GM12801 (cell line): ENCODE data around the gene PRMT5.

Source experiments
- TF ChIP-seq, protein P1 (sequence below): IDR thresholded peaks from one replicate; pipeline ENCODE4 v1.5.1; 2011; ENCODE audit warnings: control low read depth; ENCODE audit not compliant: insufficient read length; ENCODE audit errors: extremely low read depth

PRMT5 gene

DNA sequence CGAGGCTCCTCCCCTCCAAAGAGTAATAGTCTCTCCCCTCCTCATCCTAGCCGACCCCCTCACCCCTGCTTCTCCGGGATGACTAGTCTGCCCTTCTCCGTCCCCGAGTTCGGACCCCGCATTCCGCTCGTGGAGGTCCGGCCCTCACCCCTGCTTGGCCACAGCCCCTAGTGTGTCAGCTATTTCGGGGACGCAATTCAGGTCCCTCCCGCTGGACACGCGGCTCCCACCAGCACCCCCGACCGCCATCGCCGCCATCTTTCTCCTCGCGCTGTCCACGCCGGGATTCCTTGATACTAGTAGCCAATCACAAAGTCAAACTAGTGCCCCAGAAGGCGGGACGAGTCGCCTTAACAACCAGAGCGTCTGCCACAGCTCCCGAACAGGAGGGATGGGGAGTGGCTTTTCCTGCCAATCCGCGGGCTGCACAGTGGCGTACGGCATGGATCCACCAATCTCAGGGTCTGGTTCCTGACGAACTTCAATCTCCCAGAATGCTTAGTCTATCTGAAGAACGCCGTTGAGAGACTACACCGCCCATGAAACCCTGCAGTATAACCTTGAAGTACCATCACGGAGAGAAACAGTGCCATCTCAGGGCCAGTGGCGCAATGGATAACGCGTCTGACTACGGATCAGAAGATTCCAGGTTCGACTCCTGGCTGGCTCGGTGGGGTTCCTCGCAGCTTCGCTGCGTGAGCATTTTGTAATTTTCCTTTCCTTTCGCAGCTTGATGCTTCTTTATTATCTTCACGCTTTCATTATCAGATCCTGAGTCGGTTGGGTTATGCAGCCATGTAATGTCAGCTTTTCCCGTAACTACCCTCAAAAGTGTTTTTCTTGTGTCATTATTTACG lies at the start of gene PRMT5:
PRMT5 (minus strand) TSS at position 273 of the 857 bp plus-strand sequence; CDS start at position 258, 15 bp downstream.
- TF ChIP-seq, protein P1, sequence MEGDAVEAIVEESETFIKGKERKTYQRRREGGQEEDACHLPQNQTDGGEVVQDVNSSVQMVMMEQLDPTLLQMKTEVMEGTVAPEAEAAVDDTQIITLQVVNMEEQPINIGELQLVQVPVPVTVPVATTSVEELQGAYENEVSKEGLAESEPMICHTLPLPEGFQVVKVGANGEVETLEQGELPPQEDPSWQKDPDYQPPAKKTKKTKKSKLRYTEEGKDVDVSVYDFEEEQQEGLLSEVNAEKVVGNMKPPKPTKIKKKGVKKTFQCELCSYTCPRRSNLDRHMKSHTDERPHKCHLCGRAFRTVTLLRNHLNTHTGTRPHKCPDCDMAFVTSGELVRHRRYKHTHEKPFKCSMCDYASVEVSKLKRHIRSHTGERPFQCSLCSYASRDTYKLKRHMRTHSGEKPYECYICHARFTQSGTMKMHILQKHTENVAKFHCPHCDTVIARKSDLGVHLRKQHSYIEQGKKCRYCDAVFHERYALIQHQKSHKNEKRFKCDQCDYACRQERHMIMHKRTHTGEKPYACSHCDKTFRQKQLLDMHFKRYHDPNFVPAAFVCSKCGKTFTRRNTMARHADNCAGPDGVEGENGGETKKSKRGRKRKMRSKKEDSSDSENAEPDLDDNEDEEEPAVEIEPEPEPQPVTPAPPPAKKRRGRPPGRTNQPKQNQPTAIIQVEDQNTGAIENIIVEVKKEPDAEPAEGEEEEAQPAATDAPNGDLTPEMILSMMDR = no peak

DNA sequence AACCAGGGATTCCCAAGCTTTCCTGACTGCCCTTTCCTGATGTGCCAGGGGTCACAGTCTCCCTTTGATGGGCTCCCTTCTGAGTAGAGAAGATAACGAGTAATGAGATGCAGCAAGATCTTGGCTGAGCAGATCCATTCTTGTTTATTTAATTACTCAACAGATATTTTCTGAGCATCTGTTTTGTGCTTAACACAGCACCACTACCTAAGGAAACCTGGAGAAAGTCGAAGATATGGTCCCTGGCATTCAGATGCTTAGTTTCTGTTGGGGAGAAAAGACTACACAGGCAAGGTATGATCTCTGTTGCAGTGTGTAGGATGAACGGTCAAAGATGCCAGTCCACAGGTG lies 49.3 kb upstream of the PRMT5 start:
- TF ChIP-seq, protein P1 = no peak

DNA sequence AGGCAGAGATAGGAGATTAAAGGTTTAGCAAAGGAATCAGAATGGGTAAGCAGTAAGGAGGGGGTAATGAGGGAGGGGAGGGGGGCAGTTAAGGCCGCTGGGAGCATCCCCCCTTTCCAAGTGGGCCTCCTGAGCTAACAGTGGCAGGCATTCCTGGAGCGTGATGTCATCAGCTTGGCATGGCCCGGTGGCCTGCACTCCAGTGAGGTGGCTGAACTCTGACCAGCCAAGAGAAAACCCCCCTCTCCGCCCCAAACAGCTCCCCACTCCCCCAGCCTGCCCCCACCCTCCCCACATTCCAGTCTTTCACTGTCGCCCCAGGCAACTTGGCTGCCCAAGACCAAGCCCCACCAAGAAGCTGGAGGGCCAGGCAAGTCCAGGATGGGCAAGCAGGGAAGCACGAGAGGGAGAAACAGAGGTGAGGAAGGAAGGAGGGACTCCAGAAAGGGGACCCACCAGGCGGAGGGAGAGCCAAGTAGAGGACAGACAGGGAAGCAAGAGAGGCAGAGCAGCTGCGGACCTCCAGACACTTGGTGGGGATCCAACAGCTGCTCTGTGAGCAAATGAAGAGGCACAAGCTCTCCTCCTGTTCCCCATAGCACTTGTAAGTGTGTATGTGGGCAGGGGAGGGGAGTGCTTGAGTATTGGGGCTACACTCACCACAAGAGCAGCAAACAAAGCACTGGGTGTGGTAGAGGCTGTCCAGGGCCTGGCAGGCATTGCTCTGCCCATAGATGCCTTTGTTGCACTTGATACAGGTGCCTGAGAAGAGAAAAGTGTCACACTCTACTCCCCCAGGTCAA lies 48.7 kb upstream of the PRMT5 start:
- TF ChIP-seq, protein P1 = no peak

DNA sequence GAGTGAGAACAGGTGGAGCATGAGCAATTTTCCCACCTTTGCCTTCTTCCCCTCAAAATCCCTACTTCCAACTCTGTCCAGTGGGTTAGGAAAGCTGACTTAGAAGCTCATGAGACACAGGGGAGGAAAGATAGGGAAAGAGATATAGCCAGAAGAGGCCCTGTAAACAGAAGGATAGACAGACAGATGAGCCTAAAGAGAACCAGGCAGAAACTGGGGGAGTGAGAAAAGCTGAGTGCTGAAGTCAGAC lies 48.2 kb upstream of the PRMT5 start:
- TF ChIP-seq, protein P1 = no peak

DNA sequence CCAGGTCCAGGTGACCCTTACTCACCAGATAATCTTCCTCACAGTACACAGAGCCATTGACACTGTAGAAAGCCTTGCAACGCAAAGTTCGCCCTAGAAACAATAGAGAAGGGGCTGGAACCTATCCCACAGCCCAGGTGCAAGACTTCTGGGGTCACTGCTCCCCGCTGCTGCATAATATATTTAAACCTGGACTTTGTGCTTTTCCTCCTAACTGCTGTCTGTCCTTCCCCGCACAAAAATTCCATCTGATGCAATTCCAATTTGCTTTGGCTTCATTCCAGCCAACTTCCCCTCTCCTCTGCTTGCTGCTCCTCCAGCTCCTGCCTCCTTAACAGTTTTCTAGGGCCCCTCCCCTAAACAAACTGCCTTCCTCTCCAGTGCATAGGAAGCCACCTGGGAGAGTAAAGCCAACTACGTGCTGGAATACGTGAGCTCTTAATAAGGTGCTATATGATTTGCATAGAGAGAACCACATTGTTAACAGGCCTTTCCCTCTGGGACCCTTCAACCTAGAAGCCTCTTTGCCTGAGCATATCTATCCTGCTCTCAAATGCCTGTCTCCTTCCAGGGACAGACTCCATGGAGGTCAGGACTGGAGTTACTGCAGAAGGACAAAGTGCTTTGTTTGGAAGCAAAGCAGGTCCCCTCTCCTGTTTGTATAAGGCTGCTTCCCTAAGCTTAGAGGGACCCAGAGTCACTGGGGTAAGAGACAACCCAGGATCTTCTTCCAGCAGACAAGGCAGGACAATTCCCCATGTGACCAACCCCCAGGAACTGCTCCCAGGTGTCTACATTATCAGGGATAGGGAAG lies 47.7 kb upstream of the PRMT5 start:
- TF ChIP-seq, protein P1 = no peak

DNA sequence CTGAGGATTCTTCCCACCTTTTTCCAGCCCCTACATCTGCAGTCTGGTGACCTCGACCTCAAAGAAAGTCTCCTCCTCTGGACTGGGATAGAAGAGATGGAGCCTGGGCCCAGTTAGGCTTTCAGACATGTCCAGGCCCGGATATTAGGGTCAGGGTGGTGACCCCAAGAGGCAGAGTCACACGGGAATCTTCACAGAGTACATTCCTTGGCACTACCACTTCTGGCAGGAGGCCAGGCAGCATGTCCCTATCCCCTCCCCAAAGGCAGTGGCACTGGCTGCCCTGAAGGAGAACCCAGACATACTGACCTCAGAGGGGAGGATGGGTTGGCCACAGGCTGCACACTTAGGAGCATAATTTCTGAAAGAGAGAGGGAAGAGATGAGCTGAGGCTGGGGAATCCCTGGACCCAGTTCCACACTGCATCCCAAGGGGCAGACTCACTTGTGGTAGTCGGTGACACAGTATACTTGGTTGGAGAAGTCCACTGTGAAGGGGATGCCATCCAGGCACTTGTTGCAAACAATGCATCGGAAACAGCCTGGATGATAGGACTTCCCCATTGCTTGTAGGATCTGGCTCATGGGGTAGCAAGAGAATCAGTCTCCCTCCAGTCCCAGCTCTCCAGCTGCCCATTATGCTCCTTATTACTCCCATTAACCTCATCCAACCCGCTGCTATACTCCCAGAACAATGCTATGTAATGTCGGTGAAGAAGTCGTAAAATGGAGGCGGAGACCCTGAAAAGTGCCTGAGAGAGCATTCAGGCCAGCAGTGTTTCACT lies 45.5 kb upstream of the PRMT5 start:
- TF ChIP-seq, protein P1 = no peak
